Measurements from ENCODE around the gene PLEKHJ1.
A peak's percentile ranks its signal among the peaks of the same experiment; 100 is the strongest.

The PLEKHJ1 gene

DNA sequence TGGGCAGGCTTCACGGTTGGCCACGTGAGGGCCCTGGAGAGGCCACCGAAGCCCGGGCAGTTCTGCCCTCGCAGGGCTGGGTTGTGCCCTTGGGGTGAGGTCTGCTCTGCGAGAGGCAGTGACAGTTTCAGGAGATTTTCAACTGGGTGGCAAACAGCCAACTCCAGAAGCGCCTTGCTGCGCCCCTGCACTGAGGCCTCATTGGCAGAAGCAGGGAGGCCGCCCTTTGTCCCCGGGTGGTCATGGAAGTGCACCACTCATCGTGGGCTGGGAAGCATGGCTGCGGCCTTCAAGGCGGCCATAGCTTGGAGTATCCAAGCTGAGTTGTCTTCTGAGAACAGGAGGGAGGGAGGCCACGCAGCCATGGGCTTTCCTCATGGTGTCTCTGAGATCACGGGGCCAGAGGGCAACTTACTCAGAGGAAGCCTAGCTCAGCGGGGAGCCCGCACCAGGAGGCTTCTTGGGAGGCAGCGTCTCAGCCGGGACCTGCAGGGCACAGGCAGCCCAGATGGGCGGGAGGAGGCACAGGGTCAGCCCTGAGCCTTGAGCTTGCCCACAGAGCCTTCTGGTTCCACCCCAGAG lies 14.8 kb downstream of the PLEKHJ1 start:
- Histone ChIP-seq H3K9ac (peak overlapping the region in 10 of 11 experiments; percentile 23 to 74 (median 54); a peak in 17 of 22 replicates), H3K36me3 (peaks cover 57 to 83% (median 74%) of the 10 kb centered on the region in 11 experiments), H3K27me3 (peaks cover 0 to 12% (median 0%) of the 10 kb centered on the region in 11 experiments; a peak in 1 of 22 replicates), H3K27ac (peak overlapping the region in 9 of 11 experiments; percentile 36 to 79 (median 68); a peak in 16 of 22 replicates), H3K4me2 (peak overlapping the region; percentile 80 to 94 (median 88)), H3K9me3 (replicated peaks in 1 of 11) (no peaks in the 10 kb centered on the region), H3K4me3 (peak overlapping the region in 3 of 10 experiments; percentile 5 to 24 (median 11); a peak in 5 of 20 replicates), H3K4me1 (peaks cover 53 to 97% (median 89%) of the 10 kb centered on the region in 10 experiments), H4K20me1 (peaks cover 90 to 100% (median 97%) of the 10 kb centered on the region in 11 experiments)
- TF ChIP-seq Cebpa-rat (IDR thresholded peaks at IDR 0.05) = no peak

- peak overlapping the region in 1 of 10 experiments; percentile 21; a peak in 2 of 20 replicates for H3K4me3 ChIP-seq
- H3K36me3 ChIP-seq = peaks cover 54 to 83% (median 74%) of the 10 kb centered on the region in 11 experiments
- peak overlapping the region in 5 of 11 experiments; percentile 3 to 79 (median 73); a peak in 7 of 22 replicates for H3K27ac ChIP-seq
- H4K20me1 ChIP-seq = peaks cover 91 to 100% (median 97%) of the 10 kb centered on the region in 11 experiments
- peaks cover 68 to 97% (median 90%) of the 10 kb centered on the region in 10 experiments for H3K4me1 ChIP-seq
- H3K4me2 ChIP-seq = peak overlapping the region; percentile 80 to 94 (median 88)
- TF ChIP-seq Cebpa-rat (IDR thresholded peaks at IDR 0.05) = no peak
- no peaks in the 10 kb centered on the region for H3K9me3 ChIP-seq (replicated peaks in 1 of 11)
- peak overlapping the region in 8 of 11 experiments; percentile 1 to 74 (median 60); a peak in 13 of 22 replicates for H3K9ac ChIP-seq
- peaks cover 0 to 12% (median 0%) of the 10 kb centered on the region in 11 experiments; a peak in 1 of 22 replicates for H3K27me3 ChIP-seq
These were observed 16.4 kb downstream of the PLEKHJ1 start for GRCh38 chr19:2219726-2220125.

DNA sequence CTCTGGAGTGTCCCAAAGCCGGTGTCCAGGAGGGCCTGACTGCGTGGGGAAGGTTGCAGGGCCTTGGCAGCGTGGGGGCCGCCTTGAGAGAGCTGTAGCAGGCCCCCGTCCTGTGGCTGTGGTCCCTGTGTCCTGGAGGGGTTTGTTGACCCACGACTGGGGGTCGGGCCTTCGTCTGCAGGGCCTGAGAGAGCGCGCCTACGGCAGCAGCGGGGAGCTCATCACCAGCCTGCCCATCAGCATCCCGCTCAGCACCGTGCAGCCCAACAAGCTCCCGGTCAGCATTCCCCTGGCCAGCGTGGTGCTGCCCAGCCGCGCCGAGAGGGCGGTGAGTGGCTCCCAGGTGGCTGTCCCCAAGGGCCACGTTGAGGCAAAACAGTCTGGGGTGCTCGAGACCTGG lies 18.5 kb downstream of the PLEKHJ1 start:
- peak overlapping the region in 4 of 11 experiments; percentile 0 to 17 (median 8); a peak in 2 of 22 replicates for H3K4me2 ChIP-seq
- peaks cover 0 to 10% (median 0%) of the 10 kb centered on the region in 11 experiments; a peak in 1 of 22 replicates for H3K27me3 ChIP-seq
- no peak overlapping the region for H3K9ac ChIP-seq
- no peak for TF ChIP-seq Cebpa-rat (IDR thresholded peaks at IDR 0.05)
- no peak overlapping the region for H3K27ac ChIP-seq
- peaks cover 92 to 100% (median 98%) of the 10 kb centered on the region in 11 experiments for H4K20me1 ChIP-seq
- no peaks in the 10 kb centered on the region for H3K9me3 ChIP-seq (replicated peaks in 1 of 11)
- no peak overlapping the region for H3K4me3 ChIP-seq
- H3K4me1 ChIP-seq = peaks cover 70 to 97% (median 90%) of the 10 kb centered on the region in 10 experiments
- H3K36me3 ChIP-seq = peaks cover 71 to 97% (median 89%) of the 10 kb centered on the region in 11 experiments

GRCh38 chr19:2216361-2217225 lies 19.5 kb downstream of the PLEKHJ1 start:
- H4K20me1 ChIP-seq = peaks cover 88 to 100% (median 98%) of the 10 kb centered on the region in 11 experiments
- H3K9ac ChIP-seq = peak overlapping the region in 4 of 11 experiments; percentile 24 to 40 (median 28); a peak in 5 of 22 replicates
- no peaks in the 10 kb centered on the region for H3K9me3 ChIP-seq (replicated peaks in 1 of 11)
- H3K4me1 ChIP-seq = peaks cover 60 to 97% (median 87%) of the 10 kb centered on the region in 10 experiments
- no peak overlapping the region for H3K4me3 ChIP-seq
- peak overlapping the region in 9 of 11 experiments; percentile 56 to 87 (median 75); a peak in 16 of 22 replicates for H3K4me2 ChIP-seq
- 0 out of 22 replicates have a peak overlapping the region, but pooled peaks of 1 of the 11 experiments have one; percentile 0 for H3K27ac ChIP-seq
- peaks cover 0 to 5% (median 0%) of the 10 kb centered on the region in 11 experiments; a peak in 1 of 22 replicates for H3K27me3 ChIP-seq
- TF ChIP-seq Cebpa-rat (IDR thresholded peaks at IDR 0.05) = no peak
- peaks cover 77 to 98% (median 90%) of the 10 kb centered on the region in 11 experiments for H3K36me3 ChIP-seq

DNA sequence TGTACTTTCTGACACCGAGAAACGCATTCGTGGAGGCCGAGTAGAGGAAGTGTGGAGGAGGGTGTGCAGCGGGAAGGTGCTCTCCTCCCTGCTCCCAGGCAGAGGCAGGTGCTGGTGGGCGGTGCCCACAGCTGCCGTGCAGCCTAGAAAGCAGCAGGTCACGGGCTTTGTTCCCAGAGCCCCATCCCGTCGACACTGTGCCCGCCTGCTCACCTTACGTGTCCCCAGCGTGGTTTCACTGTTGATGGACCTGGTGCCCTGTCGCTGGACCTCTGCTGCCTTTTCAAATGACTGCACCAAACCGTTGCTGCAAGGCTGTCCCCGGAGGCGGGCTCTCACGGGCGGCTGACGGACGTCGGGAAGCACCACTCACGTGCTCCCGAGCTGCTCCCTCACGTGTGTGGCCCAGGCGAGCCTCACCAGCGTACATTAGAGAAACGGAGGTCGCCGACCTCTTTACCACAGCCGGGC lies 20.8 kb downstream of the PLEKHJ1 start:
- Histone ChIP-seq H3K9ac (peak overlapping the region in 4 of 11 experiments; percentile 24 to 40 (median 28); a peak in 4 of 22 replicates), H3K4me1 (peaks cover 47 to 91% (median 76%) of the 10 kb centered on the region in 10 experiments), H3K36me3 (peaks cover 88 to 100% (median 99%) of the 10 kb centered on the region in 11 experiments), H4K20me1 (peaks cover 87 to 100% (median 98%) of the 10 kb centered on the region in 11 experiments), H3K4me3 (no peak overlapping the region; a peak in 1 of 20 replicates), H3K4me2 (peak overlapping the region; percentile 56 to 87 (median 75)), H3K27ac (peak overlapping the region in 2 of 11 experiments; percentile 3 to 13; a peak in 1 of 22 replicates), H3K27me3 (peaks cover 0 to 5% (median 0%) of the 10 kb centered on the region in 11 experiments; a peak in 1 of 22 replicates), H3K9me3 (replicated peaks in 1 of 11) (no peaks in the 10 kb centered on the region)
- no peak for TF ChIP-seq Cebpa-rat (IDR thresholded peaks at IDR 0.05)

- Histone ChIP-seq H3K36me3 (peaks cover 91 to 100% (median 99%) of the 10 kb centered on the region in 11 experiments), H3K27me3 (peaks cover 0 to 5% (median 0%) of the 10 kb centered on the region in 11 experiments; a peak in 1 of 22 replicates)
These were observed 21.9 kb downstream of the PLEKHJ1 start for GRCh38 chr19:2214251-2214650.

DNA sequence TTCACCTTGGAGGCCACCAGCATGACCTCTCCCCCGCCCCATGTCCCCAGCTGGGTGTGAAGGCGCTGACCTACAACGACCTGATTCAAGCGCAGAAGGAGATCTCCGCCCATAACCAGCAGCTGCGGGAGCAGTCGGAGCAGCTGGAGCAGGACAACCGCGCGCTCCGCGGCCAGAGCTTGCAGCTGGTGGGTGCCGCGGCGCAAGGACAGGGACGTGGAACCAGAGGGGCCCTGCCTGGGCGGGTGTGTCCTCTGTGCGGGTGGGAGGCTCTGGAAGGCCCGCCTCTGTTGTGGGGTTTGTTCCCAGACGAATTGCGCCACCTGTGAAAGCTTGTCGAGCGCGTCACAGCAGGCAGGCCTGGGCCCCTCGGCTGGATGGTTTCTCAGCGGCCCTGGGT lies 22.3 kb downstream of the PLEKHJ1 start:
- H3K36me3 ChIP-seq = peaks cover 87 to 100% (median 95%) of the 10 kb centered on the region in 11 experiments
- H3K4me2 ChIP-seq = peak overlapping the region; percentile 56 to 87 (median 75); a peak in 20 of 22 replicates
- peak overlapping the region in 2 of 11 experiments; percentile 17 to 36; a peak in 3 of 22 replicates for H3K27ac ChIP-seq
- no peak overlapping the region for H3K4me3 ChIP-seq
- peaks cover 87 to 100% (median 98%) of the 10 kb centered on the region in 11 experiments for H4K20me1 ChIP-seq
- no peak; a peak in 1 of 22 replicates for TF ChIP-seq Cebpa-rat (IDR thresholded peaks at IDR 0.05)
- peak overlapping the region in 6 of 11 experiments; percentile 3 to 41 (median 28); a peak in 7 of 22 replicates for H3K9ac ChIP-seq
- H3K9me3 ChIP-seq (replicated peaks in 1 of 11) = no peaks in the 10 kb centered on the region
- peaks cover 36 to 91% (median 74%) of the 10 kb centered on the region in 10 experiments for H3K4me1 ChIP-seq
- H3K27me3 ChIP-seq = peaks cover 0 to 5% (median 0%) of the 10 kb centered on the region in 11 experiments; a peak in 1 of 22 replicates

More at GRCh38 chr19:2214251-2214650, 21.9 kb downstream of the PLEKHJ1 start:
- Histone ChIP-seq H3K27ac (peak overlapping the region in 2 of 11 experiments; percentile 17 to 36; a peak in 2 of 22 replicates), H3K4me1 (peaks cover 37 to 91% (median 74%) of the 10 kb centered on the region in 10 experiments), H3K4me2 (peak overlapping the region; percentile 56 to 87 (median 75)), H3K4me3 (peak overlapping the region in 1 of 10 experiments; percentile 9; a peak in 1 of 20 replicates), H4K20me1 (peaks cover 87 to 100% (median 98%) of the 10 kb centered on the region in 11 experiments), H3K9ac (peak overlapping the region in 5 of 11 experiments; percentile 3 to 30 (median 26); a peak in 7 of 22 replicates), H3K9me3 (replicated peaks in 1 of 11) (no peaks in the 10 kb centered on the region)
- TF ChIP-seq Cebpa-rat (IDR thresholded peaks at IDR 0.05) = no peak
